Stimulated activated CD8-positive, alpha-beta memory T cell treated with anti-CD3 and anti-CD28 coated beads, Interleukin-7, amount 100 ng/mL, for 48 hours (primary cell): ENCODE measurements around the gene ZNF611.
"Not testable (repeated sequence)": the region's sequence is repeated elsewhere in the genome, so short reads cannot be mapped to it uniquely, and the experiment has no call there.

Experiments used
- DNase-seq, 2 donors: peaks; one replicate each; pipeline ENCODE4 v3.0.0-alpha.2; 2020; ENCODE audit warnings: low read depth in 1 of 2; ENCODE audit errors: extremely low read depth in 1 of 2

Gene ZNF611

DNA sequence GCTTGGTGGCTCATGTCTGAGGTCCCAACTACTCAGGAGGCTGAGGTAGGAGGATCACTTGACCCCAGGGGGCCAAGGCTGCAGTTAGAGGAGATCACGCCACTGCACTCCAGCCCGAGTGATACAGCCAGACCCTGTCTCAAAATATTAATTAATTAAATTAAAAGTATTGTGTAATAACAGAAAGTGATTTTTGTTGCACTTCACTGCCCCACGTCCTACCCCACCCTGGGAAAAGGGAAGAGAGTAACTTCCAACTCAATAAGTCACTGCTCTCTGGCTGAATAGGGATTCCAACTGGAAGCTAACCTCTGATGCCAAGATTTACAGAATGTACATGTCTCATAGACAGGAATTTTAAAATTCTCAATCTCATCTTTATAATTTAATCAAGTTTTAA, 47.2 kb downstream of the ZNF611 start:
- DNase-seq: no peak

GRCh38 chr19:52685811-52686210, 49.0 kb downstream of the ZNF611 start:
- no peak for DNase-seq

DNA sequence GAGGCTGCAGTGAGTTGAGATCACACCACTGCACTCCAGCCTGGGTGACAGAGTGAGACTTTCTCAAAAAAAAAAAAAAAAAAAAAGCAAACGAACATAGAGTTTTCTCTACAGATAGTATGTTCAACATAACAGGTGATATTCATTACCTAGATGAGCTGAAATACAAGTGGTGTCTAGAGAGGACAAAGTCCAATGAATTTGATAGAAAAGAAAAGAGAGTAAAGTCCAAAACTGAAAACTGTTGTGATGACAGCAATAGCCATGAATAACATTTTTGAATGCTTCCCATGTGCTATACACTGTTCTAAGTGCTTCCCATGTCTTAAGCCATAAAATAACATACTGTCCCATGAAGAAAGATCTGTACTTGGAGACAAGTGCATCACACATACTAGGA, 53.6 kb downstream of the ZNF611 start:
- DNase-seq: not testable (repeated sequence)

DNA sequence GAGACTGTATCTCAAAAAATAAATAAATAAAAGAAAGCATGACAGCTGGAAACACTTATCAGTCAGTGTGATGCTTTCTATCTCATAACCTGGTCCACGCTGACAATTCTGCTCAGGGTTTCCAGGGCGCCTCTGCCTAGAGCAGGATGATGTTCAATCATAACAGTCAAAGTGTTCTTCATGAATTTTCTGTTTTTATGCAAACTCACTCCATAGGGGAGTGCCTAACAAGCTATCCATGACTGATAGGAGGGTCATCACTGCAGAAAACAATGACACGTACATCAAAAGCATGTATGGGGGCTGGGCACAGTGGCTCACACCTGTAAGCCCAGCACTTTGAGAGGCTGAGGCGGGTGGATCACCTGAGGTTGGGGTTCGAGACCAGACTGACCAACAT, 55.2 kb downstream of the ZNF611 start:
- no peak for DNase-seq

GRCh38 chr19:52675239-52675638, 59.6 kb downstream of the ZNF611 start:
- not testable (repeated sequence) for DNase-seq

DNA sequence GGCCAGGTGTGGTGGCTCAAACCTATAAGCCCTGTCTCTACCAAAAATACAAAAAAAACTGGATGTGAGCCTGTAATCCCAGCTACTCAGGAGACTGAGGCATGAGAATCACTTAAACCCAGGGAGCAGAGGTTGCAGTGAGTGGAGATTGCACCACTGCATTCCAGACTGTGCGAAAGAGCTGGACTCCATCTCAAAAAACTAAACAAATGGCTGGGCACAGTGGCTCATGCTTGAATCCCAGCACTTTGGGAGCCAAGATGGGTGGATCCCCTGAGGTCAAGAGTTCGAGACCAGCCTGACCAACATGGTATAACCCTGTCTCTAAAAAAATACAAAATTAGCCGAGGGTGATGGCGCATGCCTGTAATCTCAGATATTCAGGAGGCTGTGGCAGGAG, 61.8 kb downstream of the ZNF611 start:
- DNase-seq: no peak

DNA sequence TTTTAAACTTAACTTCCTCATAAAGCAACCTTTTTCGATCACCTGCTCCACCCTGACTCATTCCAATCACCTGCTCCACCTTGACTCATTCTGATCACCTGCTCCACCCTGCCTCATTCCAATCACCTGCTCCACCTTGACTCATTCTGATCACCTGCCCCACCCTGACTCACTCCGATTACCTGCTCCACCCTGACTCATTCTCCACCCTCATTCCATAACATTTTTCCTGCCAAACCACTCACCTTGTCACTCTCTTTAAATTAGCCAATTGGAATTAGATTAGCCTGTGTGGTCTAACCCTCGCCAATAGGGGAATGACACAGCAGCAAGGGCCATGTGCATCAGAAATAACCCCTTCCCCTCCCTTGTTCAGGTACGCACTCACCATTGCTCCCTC, 64.8 kb downstream of the ZNF611 start:
- DNase-seq: no peak

DNA sequence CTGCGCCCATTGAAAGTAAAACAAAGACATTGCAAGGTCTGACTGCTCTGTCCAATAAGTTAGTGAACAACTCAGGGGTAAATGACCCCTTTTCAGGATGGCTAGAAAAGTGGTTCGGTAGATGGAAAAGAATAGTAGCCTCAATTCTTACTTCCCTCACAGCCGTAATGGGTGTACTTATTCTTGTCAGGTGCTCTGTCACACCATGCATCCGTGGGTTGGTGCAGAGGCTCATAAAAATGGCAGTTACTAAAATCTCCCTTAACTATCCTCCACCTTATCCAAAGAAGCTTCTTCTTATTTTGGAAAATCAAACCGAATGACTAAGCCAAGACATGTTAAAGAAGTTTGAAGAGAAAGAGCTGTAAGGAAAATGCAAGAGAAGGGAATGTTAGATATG, 65.3 kb downstream of the ZNF611 start:
- DNase-seq: no peak

- no peak for DNase-seq
These were observed 66.9 kb downstream of the ZNF611 start for GRCh38 chr19:52667972-52668371.

DNA sequence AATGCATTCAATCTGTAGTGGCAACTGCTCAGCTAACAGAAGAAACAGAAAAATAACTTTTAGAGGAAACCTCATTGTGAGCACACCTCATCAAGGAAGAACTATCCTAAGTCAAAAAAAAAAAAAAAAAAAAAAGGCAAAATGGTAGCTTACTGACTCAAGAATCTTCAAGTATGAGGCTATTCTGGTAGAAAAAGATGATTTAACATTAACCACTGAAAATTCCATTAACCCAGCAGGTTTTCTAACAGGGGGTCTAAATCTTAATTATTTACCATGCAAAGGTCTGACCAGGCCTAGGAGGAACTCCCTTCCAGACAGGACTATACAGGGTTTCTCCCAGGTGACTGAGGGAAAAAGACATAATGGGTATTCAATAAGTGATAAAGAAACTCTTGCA, 68.3 kb downstream of the ZNF611 start:
- DNase-seq: no peak

GRCh38 chr19:52665529-52665928, 69.3 kb downstream of the ZNF611 start:
- DNase-seq: no peak

- no peak for DNase-seq
These were observed 69.8 kb downstream of the ZNF611 start for GRCh38 chr19:52665027-52665426.

DNA sequence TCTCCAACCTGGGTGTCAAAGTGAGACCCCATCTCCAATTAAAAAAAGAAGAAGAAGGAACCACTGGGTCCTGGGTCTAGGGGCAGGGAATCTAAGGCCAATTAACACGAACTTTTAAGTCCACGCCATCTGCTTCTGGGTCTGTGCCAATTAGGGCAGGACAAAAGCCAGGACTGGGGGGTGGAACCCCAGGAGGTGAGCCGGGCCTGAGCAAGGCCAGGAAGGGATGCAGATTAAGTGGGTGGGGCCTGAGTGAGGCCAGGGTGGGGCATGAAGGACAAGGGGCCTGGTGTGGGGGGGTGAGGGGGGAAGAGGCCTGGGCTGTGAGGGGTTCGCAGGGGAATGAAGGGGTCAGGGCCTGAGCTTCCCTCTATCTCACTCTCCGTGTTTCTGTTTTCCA, 70.4 kb downstream of the ZNF611 start:
- DNase-seq: no peak

DNA sequence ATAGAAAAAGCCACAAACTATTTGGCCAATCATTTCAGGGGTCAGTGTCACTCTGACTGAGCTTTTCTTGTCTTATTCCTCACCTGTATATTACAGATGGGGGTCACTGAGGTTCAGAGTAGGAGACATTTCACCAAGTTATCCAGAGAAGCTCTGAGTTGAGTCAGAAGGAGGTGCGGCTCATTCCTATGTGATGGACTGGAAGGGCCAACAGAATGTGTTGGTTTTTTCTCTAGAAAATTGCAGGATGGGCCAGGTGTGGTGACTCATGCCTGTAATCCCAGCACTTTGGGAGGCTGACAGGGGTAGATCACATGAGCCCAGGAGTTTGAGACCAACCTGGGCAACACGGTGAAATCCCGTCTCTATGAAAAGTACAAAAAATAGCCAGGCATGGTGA, 72.2 kb downstream of the ZNF611 start:
- no peak for DNase-seq

GRCh38 chr19:52660981-52661380, 73.9 kb downstream of the ZNF611 start:
- no peak for DNase-seq

GRCh38 chr19:52659013-52659412, 75.8 kb downstream of the ZNF611 start:
- no peak for DNase-seq

DNA sequence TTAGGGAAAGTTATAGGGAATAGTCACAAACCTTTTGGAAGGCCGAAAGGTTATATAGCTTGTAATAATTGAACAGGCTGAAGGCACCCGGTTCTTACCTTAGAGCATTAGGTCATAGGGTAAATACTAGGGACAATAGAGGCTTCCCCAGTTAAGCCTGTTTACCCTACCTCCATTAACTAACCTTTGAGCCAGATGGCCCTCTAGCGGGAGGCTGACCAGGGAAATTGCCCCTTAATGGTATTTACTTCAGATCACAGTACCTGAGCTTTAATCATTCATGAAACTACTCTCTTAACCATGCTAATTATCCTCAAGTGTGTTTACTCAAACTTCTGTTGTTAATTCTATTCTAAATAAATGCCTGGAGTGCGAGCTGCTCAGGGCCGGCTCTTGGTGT, 76.2 kb downstream of the ZNF611 start:
- DNase-seq: no peak

DNA sequence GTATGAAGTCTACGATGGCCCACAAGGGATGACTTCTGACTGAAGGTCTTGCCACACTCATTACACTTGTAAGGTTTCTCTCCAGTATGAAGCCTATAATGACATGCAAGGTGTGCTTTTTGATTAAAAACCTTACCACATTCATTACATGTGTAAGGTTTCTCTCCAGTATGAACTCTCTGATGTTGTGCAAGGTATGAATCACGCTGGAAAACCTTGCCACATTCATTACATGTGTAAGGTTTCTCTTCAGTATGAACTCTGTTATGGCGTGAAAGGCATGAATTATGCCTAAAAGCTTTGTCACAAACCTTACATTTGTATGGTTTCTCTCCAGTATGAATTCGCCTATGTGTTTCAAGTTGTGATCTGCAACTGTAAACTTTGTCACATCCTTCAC, 81.7 kb downstream of the ZNF611 start:
- no peak for DNase-seq
